A549 (cell line): ENCODE measurements around the gene MID2. TPM values are rescaled to one million over a fixed set of nuclear protein-coding genes. Genes with fewer than 3 reads are reported as not detected.

Experiments
- ATAC-seq, 2 experiments: fragments of 200-7000 bp in 1 of 2; fragments of >200 bp in 1 of 2; cut with Nextera tagmentation in 1 of 2; cut with Tn5 transposase in 1 of 2; 3 replicates each; pipeline versions ENCODE4 v1.8.0 to v1.9.1; 2018 to 2020; ENCODE audit warnings: mild to moderate bottlenecking in 1 of 2, moderate library complexity in 1 of 2
- CTCF ChIA-PET: fragments of 300-600 bp; sonication (Branson Sonifier 250); formaldehyde crosslinking; extraction: SDS; loops from one replicate; lab custom pipeline; 2021; ENCODE audit warnings: antibody characterized with exemption, inconsistent platforms; lab: Yijun Ruan, JAX
- POLR2A ChIA-PET: fragments of 350-600 bp; formaldehyde crosslinking; extraction: SDS; loops from one replicate; lab custom pipeline; 2021; ENCODE audit warnings: antibody characterized with exemption, inconsistent platforms; lab: Yijun Ruan, JAX
- DNase-seq, 2 experiments: peaks; one replicate each; pipeline versions ENCODE4 v3.0.0 to v3.0.0-alpha.2; 2011 to 2016; ENCODE audit warnings: low read depth in 1 of 2, low spot score in 1 of 2
- FAIRE-seq: peaks from 2 replicates; lab custom pipeline; 2011; peaks lifted over from hg19 to GRCh38; lab: Jason Lieb, UNC
- H3K27ac ChIP-seq, 2 experiments: fragments of >200 bp; sonication (Bioruptor Twin); formaldehyde crosslinking; 3 replicates each; pipeline ENCODE4 v1.5.1; 2016 to 2017
- H3K4me1 ChIP-seq: fragments of >200 bp; sonication (Bioruptor Twin); formaldehyde crosslinking; 3 replicates; pipeline ENCODE4 v1.6.1; 2016
- H3K4me2 ChIP-seq: fragments of >200 bp; sonication (Bioruptor Twin); formaldehyde crosslinking; 3 replicates; pipeline ENCODE4 v1.6.1; 2016
- H3K4me3 ChIP-seq: fragments of >200 bp; sonication (Bioruptor Twin); formaldehyde crosslinking; 3 replicates; pipeline ENCODE4 v1.5.1; 2016
- H3K9me3 ChIP-seq: fragments of >200 bp; sonication (Bioruptor Twin); formaldehyde crosslinking; 3 replicates; pipeline ENCODE4 v1.6.1; 2016
- BHLHE40 ChIP-seq: IDR thresholded peaks from 2 replicates; pipeline ENCODE4 v1.6.1; 2012; ENCODE audit warnings: low read depth, low read length, inconsistent platforms
- CBX2 ChIP-seq: fragments of 200-600 bp; sonication (generic); IDR thresholded peaks from 2 replicates; pipeline ENCODE4 v1.6.1; 2016; ENCODE audit warnings: low read depth, mild to moderate bottlenecking, borderline replicate concordance
- CHD2 ChIP-seq: fragments of 150-350 bp; IDR thresholded peaks from 2 replicates; pipeline ENCODE4 v1.6.1; 2014; ENCODE audit warnings: low read length; ENCODE audit not compliant: partially characterized antibody
- EHMT2 ChIP-seq: fragments of 200-600 bp; sonication (generic); IDR thresholded peaks from 2 replicates; pipeline ENCODE4 v1.6.1; 2016; ENCODE audit warnings: antibody characterized with exemption, low read depth, mild to moderate bottlenecking, moderate library complexity
- HOXA7 ChIP-seq: fragments of 250-450 bp; sonication (Bioruptor Pico); IDR thresholded peaks from 2 replicates; pipeline ENCODE4 v1.5.0; 2020; ENCODE audit warnings: mild to moderate bottlenecking, moderate library complexity
- HOXB5 ChIP-seq: fragments of 250-450 bp; sonication (Bioruptor Pico); IDR thresholded peaks from 2 replicates; pipeline ENCODE4 v1.5.0; 2020; ENCODE audit warnings: mild to moderate bottlenecking, moderate library complexity
- JUN ChIP-seq, 2 experiments: fragments of >200 bp; sonication (Bioruptor Twin); formaldehyde crosslinking; IDR thresholded peaks; 2 replicates in 1 of 2; 3 replicates in 1 of 2; pipeline ENCODE4 v1.6.1; 2016 to 2017
- JUNB ChIP-seq: fragments of >200 bp; sonication (Bioruptor Twin); formaldehyde crosslinking; IDR thresholded peaks from 2 replicates; pipeline ENCODE4 v1.6.1; 2016
- KDM1A ChIP-seq: fragments of 200-600 bp; sonication (generic); IDR thresholded peaks from 2 replicates; pipeline ENCODE4 v1.6.1; 2016; ENCODE audit warnings: low read depth, mild to moderate bottlenecking
- KDM5A ChIP-seq: fragments of 200-600 bp; sonication (generic); IDR thresholded peaks from 2 replicates; pipeline ENCODE4 v1.6.1; 2016; ENCODE audit warnings: antibody characterized with exemption, mild to moderate bottlenecking
- MAFK ChIP-seq: fragments of 450-650 bp; IDR thresholded peaks from 2 replicates; pipeline ENCODE4 v1.6.1; 2014; ENCODE audit not compliant: partially characterized antibody
- MYC ChIP-seq: IDR thresholded peaks from 2 replicates; pipeline ENCODE4 v1.6.1; 2012; ENCODE audit warnings: mild to moderate bottlenecking, inconsistent platforms, low read length, improper control_type of control experiment, borderline replicate concordance
- NR3C1 ChIP-seq: fragments of >200 bp; sonication (Bioruptor Twin); formaldehyde crosslinking; IDR thresholded peaks from 3 replicates; pipeline ENCODE4 v1.6.1; 2017
- RARB ChIP-seq: fragments of 250-450 bp; sonication (Bioruptor Pico); IDR thresholded peaks from 2 replicates; pipeline ENCODE4 v1.8.0; 2021; ENCODE audit warnings: mild to moderate bottlenecking, moderate library complexity
- RCOR1 ChIP-seq: fragments of 150-350 bp; IDR thresholded peaks from 2 replicates; pipeline ENCODE4 v1.6.1; 2014; ENCODE audit warnings: antibody characterized with exemption, low read length, low read depth
- RFX5 ChIP-seq: fragments of 450-650 bp; IDR thresholded peaks from 2 replicates; pipeline ENCODE4 v1.7.1; 2014; ENCODE audit warnings: antibody characterized with exemption, mild to moderate bottlenecking, moderate library complexity
- SREBF2 ChIP-seq: fragments of 450-650 bp; IDR thresholded peaks from 2 replicates; pipeline ENCODE4 v1.6.1; 2014; ENCODE audit warnings: mild to moderate bottlenecking, moderate library complexity
- ZC3H11A ChIP-seq: fragments of 450-650 bp; IDR thresholded peaks from 2 replicates; pipeline ENCODE4 v1.6.1; 2014; ENCODE audit warnings: antibody characterized with exemption, mild to moderate bottlenecking
- ZNF302 ChIP-seq: fragments of 250-450 bp; sonication (Bioruptor Pico); IDR thresholded peaks from 2 replicates; pipeline ENCODE4 v1.9.0; 2021; ENCODE audit warnings: inconsistent platforms, mild to moderate bottlenecking, moderate library complexity
- ZSCAN20 ChIP-seq: fragments of 250-450 bp; sonication (Bioruptor Pico); IDR thresholded peaks from 2 replicates; pipeline ENCODE4 v1.8.0; 2022; ENCODE audit warnings: mild to moderate bottlenecking, moderate library complexity
- WGBS: methylation state at CpG from one replicate; pipeline ENCODE4 v1.1.6; 2017; ENCODE audit errors: missing lambda C conversion rate; 5-methylcytosine and 5-hydroxymethylcytosine counted together
- polyA plus RNA-seq, 4 experiments: library from polyadenylated mRNA; depleted of rRNA in 3 of 4; stranded (reverse); fragments of >200 nt; fragmentation: RNase III in 1 of 4; extraction: RNeasy Plus Mini Kit Qiagen cat#74134 plus additional on column Dnase treatment in 1 of 4; gene quantifications; 2 replicates in 3 of 4; 3 replicates in 1 of 4; pipeline ENCODE4 v1.2.3, GENCODE V29; 2011 to 2017
- TF ChIP-seq, protein P1 (sequence below): IDR thresholded peaks from 2 replicates; pipeline ENCODE4 v1.6.1; 2012
- TF ChIP-seq, protein P2 (sequence below): IDR thresholded peaks from 2 replicates; pipeline ENCODE4 v1.6.1; 2012; ENCODE audit warnings: low read depth, borderline replicate concordance
- TF ChIP-seq, protein P3 (sequence below): fragments of 250-450 bp; sonication (Bioruptor Pico); IDR thresholded peaks from 2 replicates; pipeline ENCODE4 v1.5.0; 2021; ENCODE audit warnings: mild to moderate bottlenecking, moderate library complexity, borderline replicate concordance
- TF ChIP-seq, protein P4 (sequence below): fragments of >200 bp; sonication (Bioruptor Twin); formaldehyde crosslinking; IDR thresholded peaks from 3 replicates; pipeline ENCODE4 v1.6.1; 2016

MID2 gene
- polyA plus RNA-seq, 2 of the 4 experiments (the other 2 are of a cell fraction): 4.6 to 10.6 TPM

DNA sequence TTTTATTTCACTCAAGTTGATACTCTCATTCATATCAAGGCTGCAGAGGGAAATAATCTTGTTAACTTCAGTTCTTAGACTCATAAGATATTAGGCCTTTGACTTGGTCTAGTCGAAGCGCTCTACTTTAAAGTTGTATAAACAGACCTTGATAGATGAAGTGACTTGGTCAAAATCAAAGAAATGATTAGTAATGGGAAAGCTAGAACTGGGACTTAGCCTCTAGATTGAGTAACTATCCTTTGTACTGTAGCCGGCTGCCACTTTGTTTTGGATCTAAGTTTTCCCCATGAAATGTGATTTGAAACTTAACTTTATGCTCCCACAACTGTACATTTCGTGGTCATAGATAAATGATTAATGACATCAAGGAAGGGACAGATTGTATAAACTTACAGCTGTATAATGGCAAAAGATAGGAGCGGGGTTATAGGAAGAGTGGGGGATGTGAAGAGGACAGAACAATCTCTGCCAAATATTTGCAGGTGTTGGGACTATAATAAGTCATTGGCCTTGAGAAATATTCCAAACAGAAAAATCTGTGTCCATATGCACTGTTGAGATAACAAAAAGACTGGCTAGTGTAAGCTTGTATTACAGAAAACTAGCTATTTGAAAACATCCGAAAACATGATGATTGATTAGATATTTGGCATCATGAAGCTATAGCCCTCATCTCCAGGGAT is 17.2 kb downstream of the MID2 start (continued):
- no peak for TF ChIP-seq BHLHE40
- TF ChIP-seq SREBF2: no peak
- TF ChIP-seq, protein P1, sequence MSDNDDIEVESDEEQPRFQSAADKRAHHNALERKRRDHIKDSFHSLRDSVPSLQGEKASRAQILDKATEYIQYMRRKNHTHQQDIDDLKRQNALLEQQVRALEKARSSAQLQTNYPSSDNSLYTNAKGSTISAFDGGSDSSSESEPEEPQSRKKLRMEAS: no peak
- TF ChIP-seq, all 56 proteins: peak for 0

DNA sequence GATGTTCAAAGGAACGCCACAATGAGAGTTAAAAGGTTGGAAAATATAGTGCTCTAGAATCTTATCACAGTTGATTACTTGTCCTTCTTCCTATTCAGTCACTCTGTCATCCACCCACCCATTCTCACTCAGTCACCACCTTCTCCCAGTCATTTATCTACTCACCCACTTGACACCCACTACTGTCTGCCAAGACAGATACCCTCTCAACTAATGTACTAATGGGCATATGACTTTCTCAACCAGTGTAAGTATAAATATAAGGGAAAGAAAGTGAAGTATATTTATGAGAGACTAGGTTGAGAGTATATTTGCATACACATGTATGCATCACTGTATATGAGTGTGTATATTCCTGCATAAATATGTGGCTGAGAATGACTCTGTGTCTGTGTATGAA is 20.0 kb downstream of the MID2 start:
- no peaks in the 10 kb centered on the region for H3K9me3 ChIP-seq
- ATAC-seq (no peak), DNase-seq (no peak), FAIRE-seq (no peak)
- H3K4me3 ChIP-seq: no peak overlapping the region
- H3K4me1 ChIP-seq: no peaks in the 10 kb centered on the region
- 95% methylated on average over 1 of the region's 1 CpG for WGBS
- TF ChIP-seq RARB (CRISPR knock-in tag) (no peak), RCOR1 (no peak), JUNB (no peak)
- TF ChIP-seq, protein P2, sequence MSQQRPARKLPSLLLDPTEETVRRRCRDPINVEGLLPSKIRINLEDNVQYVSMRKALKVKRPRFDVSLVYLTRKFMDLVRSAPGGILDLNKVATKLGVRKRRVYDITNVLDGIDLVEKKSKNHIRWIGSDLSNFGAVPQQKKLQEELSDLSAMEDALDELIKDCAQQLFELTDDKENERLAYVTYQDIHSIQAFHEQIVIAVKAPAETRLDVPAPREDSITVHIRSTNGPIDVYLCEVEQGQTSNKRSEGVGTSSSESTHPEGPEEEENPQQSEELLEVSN: no peak
- TF ChIP-seq, protein P1: no peak
- TF ChIP-seq, all 56 proteins: peak for 0
- Histone ChIP-seq H3K27ac (no peak overlapping the region), H3K4me2 (no peak overlapping the region)
- ChIA-PET POLR2A (no interaction called here), CTCF (no interaction called here)

DNA sequence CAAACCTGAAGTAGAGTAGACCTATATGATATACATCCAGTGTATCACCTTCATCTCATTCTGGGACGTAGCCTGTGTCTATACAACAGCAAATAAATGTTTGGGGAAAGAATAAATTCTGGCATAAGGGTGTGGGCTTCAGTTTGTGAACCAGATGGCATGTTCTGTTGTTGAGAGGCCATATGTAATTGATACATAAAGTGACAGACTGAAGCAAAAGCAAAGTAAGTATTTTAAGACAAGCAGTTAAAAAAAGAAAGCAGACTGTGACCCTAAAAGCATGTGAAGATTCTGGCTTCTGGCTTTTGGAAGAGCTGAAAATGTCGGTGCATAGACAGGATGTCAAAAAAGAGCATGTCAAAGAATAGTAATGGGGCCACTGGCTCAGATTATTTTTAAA is 22.9 kb downstream of the MID2 start:
- no peak overlapping the region for H3K4me3 ChIP-seq
- FAIRE-seq: no peak
- no peak for ATAC-seq
- WGBS: 83% methylated on average over 2 of the region's 2 CpGs
- H3K4me2 ChIP-seq: no peak overlapping the region
- H3K4me1 ChIP-seq: no peaks in the 10 kb centered on the region
- no peak for TF ChIP-seq ZSCAN20
- TF ChIP-seq BHLHE40: no peak
- TF ChIP-seq CHD2: no peak
- TF ChIP-seq, protein P3, sequence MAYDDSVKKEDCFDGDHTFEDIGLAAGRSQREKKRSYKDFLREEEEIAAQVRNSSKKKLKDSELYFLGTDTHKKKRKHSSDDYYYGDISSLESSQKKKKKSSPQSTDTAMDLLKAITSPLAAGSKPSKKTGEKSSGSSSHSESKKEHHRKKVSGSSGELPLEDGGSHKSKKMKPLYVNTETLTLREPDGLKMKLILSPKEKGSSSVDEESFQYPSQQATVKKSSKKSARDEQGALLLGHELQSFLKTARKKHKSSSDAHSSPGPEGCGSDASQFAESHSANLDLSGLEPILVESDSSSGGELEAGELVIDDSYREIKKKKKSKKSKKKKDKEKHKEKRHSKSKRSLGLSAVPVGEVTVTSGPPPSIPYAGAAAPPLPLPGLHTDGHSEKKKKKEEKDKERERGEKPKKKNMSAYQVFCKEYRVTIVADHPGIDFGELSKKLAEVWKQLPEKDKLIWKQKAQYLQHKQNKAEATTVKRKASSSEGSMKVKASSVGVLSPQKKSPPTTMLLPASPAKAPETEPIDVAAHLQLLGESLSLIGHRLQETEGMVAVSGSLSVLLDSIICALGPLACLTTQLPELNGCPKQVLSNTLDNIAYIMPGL (CRISPR knock-in tag): no peak
- no peak for TF ChIP-seq ZC3H11A
- no peak for TF ChIP-seq EHMT2
- H3K27ac ChIP-seq: no peak overlapping the region
- DNase-seq: no peak
- H3K9me3 ChIP-seq: no peaks in the 10 kb centered on the region
- ChIA-PET CTCF (no interaction called here), POLR2A (no interaction called here)

DNA sequence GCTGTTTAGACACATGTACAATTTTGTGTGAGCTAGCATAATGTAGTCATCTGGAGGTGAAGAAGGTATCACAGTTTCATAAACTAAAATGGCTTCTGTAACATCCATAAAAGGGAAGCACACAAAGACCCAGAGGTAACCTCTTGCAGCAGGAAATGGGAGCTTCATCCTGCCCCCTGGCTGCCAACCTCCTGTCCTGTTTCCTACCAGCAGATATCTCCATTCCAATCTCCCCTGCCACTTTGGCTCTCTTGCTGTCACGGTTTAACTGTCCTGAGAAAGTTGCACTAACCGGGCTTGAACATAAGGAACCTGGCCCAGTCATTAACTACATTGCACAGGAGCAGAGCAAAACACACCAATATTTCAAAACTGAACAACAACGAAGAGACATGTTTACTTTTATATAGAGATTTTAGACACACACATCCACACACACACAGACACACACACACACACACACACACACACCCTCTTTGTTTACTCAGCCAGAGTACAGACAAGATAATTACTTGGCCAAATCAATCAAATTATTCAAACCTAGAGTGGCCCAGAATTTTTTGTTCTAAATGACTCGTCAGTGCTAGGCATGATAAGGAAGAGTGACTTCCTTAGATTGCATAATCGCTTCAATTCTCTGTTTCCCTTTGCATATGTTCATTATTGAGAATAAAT is 24.2 kb downstream of the MID2 start:
- Histone ChIP-seq H3K4me3 (no peak overlapping the region), H3K27ac (no peak overlapping the region), H3K4me1 (no peaks in the 10 kb centered on the region), H3K9me3 (no peaks in the 10 kb centered on the region), H3K4me2 (no peak overlapping the region)
- CTCF ChIA-PET: no interaction called here
- no peak for ATAC-seq
- TF ChIP-seq ZNF302 (no peak), RARB (CRISPR knock-in tag) (no peak), JUN (IDR thresholded peaks at IDR 0.05) (no peak), MAFK (no peak), MYC (no peak), NR3C1 (no peak), ZC3H11A (no peak), RFX5 (no peak), CBX2 (no peak), HOXA7 (CRISPR knock-in tag) (no peak), HOXB5 (CRISPR knock-in tag) (no peak), KDM5A (no peak), KDM1A (no peak)
- TF ChIP-seq, protein P1: no peak
- TF ChIP-seq, protein P4, sequence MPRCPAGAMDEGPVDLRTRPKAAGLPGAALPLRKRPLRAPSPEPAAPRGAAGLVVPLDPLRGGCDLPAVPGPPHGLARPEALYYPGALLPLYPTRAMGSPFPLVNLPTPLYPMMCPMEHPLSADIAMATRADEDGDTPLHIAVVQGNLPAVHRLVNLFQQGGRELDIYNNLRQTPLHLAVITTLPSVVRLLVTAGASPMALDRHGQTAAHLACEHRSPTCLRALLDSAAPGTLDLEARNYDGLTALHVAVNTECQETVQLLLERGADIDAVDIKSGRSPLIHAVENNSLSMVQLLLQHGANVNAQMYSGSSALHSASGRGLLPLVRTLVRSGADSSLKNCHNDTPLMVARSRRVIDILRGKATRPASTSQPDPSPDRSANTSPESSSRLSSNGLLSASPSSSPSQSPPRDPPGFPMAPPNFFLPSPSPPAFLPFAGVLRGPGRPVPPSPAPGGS: no peak
- peak in 1 of 2 experiments; percentile 14 for DNase-seq
- WGBS: 81% methylated on average over 5 of the region's 5 CpGs
- no peak for FAIRE-seq
- POLR2A ChIA-PET: no interaction called here
